Ovary (tissue), 9 donors: ENCODE measurements around the gene TMPRSS4. TPM values are rescaled to one million over a fixed set of nuclear protein-coding genes. Genes with fewer than 3 reads are reported as not detected.

Source experiments
- DNase-seq, 5 donors: peaks; one replicate each; pipeline ENCODE4 v3.0.0-alpha.2; 2019 to 2020
- H3K27ac ChIP-seq, 2 donors: fragments of 200-600 bp; one replicate each; pipeline versions ENCODE4 v1.5.1 to v1.8.0; 2019 to 2022
- H3K27me3 ChIP-seq: fragments of 200-600 bp; one replicate; pipeline ENCODE4 v1.8.0; 2022
- H3K36me3 ChIP-seq: fragments of 200-600 bp; sonication (generic); one replicate; pipeline ENCODE4 v1.5.1; 2019
- H3K4me1 ChIP-seq: one replicate; pipeline ENCODE4 v1.8.1; 2013; ENCODE audit warnings: mild to moderate bottlenecking, moderate library complexity; ENCODE audit not compliant: insufficient read depth
- H3K4me3 ChIP-seq: fragments of 200-600 bp; sonication (generic); one replicate; pipeline ENCODE4 v1.5.1; 2017
- H3K9me3 ChIP-seq, 2 donors: fragments of 200-600 bp in 1 of 2; sonication (generic) in 1 of 2; one replicate each; pipeline versions ENCODE4 v1.5.1 to v1.8.1; 2013 to 2019; ENCODE audit warnings: mild to moderate bottlenecking in 1 of 2, moderate library complexity in 1 of 2
- EP300 ChIP-seq: sonication (generic); formaldehyde crosslinking; IDR thresholded peaks from one replicate; pipeline ENCODE4 v1.6.1; 2017; ENCODE audit warnings: antibody characterized with exemption
- POLR2A ChIP-seq: fragments of 450-650 bp; IDR thresholded peaks from one replicate; pipeline ENCODE4 v1.6.1; 2017; ENCODE audit warnings: antibody characterized with exemption, mild to moderate bottlenecking, moderate library complexity
- WGBS, 3 donors: extraction: QIAGEN DNeasy Blood & Tissue Kit in 1 of 3; methylation state at CpG; one replicate each; pipeline versions ENCODE4 v1.1.5 to v1.1.7; 2013 to 2017; 5-methylcytosine and 5-hydroxymethylcytosine counted together
- intact Hi-C, 4 donors: fragments of 100-400 bp; cut with DNase I; formaldehyde crosslinking; loops; one replicate each; pipeline versions ENCODE4 v1.11.0 to v1.15.1; 2022 to 2023
- polyA plus RNA-seq, 2 donors: library from polyadenylated mRNA; stranded (reverse); fragments of 200-250 nt in 1 of 2; fragments of 350-450 nt in 1 of 2; fragmentation: Illumina TruSeq in 1 of 2; extraction: RNeasy Lipid Tissue Mini Kit (QIAGEN cat#74804) in 1 of 2; gene quantifications; one replicate each; pipeline ENCODE4 v1.2.3, GENCODE V29; 2013 to 2014
- total RNA-seq, 7 donors: library from RNA; depleted of rRNA in 2 of 7; stranded (reverse); fragments of >200 nt in 2 of 7; fragmentation: NEBNext Ultra II Directional in 3 of 7; extraction: Animal tissue kit (Norgen Biotek cat#: 25700) in 3 of 7; gene quantifications; one replicate each; pipeline versions ENCODE4 v1.1.0 to v1.2.4, GENCODE V29; 2016 to 2023
- TF ChIP-seq, protein P1 (sequence below), 3 donors: fragments of 450-650 bp in 2 of 3; fragments of 200-600 bp in 1 of 3; IDR thresholded peaks; one replicate each; pipeline versions ENCODE4 v1.5.1 to v1.8.0; 2016 to 2022; ENCODE audit warnings: antibody characterized with exemption in 3 of 3, mild to moderate bottlenecking in 1 of 3
- donor health status: DM: no; HTN: no; CAD: no; lungs with moderate emphysema.
- donor health status: DM: no; HTN: no; CAD: no.
- donor health status: Bipolar disorder and iron deficiency.
- donor health status: DM: yes; HTN: yes; CAD: no.
- donor health status: DM: no; HTN: no; CAD: no.
- donor health status: DM: yes; HTN: yes; CAD: no.

The TMPRSS4 gene
- total and polyA plus RNA-seq, 9 donors = 0.20 to 2.3 (median 0.85) TPM; not detected in 5

- no peak for TF ChIP-seq EP300
- no peak for TF ChIP-seq POLR2A
- TF ChIP-seq, protein P1, sequence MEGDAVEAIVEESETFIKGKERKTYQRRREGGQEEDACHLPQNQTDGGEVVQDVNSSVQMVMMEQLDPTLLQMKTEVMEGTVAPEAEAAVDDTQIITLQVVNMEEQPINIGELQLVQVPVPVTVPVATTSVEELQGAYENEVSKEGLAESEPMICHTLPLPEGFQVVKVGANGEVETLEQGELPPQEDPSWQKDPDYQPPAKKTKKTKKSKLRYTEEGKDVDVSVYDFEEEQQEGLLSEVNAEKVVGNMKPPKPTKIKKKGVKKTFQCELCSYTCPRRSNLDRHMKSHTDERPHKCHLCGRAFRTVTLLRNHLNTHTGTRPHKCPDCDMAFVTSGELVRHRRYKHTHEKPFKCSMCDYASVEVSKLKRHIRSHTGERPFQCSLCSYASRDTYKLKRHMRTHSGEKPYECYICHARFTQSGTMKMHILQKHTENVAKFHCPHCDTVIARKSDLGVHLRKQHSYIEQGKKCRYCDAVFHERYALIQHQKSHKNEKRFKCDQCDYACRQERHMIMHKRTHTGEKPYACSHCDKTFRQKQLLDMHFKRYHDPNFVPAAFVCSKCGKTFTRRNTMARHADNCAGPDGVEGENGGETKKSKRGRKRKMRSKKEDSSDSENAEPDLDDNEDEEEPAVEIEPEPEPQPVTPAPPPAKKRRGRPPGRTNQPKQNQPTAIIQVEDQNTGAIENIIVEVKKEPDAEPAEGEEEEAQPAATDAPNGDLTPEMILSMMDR (IDR thresholded peaks at IDR 0.05) = no peak
- intact Hi-C loops = no loop called here
- WGBS, 3 donors = 1% methylated on average over 62 to 87 of the region's 88 CpGs
- peak; percentile 50 to 78 (median 63) for DNase-seq
- Histone ChIP-seq H3K4me1 (peaks cover 2% of the 10 kb centered on the region), H3K27ac (no peak within 1 kb of the TSS), H3K9me3 (no peaks in the 10 kb centered on the region), H3K4me3 (peak within 1 kb of the TSS; percentile 45), H3K36me3 (no peaks in the 10 kb centered on the region), H3K27me3 (no peaks in the 10 kb centered on the region)
These were observed 75.9 kb downstream of the TMPRSS4 start, which contains the start of gene SCN4B for GRCh38 chr11:118152552-118153471. Gene SCN4B (minus strand): TSS chr11:118152823. CDS start chr11:118152673, 150 bp downstream.

DNA sequence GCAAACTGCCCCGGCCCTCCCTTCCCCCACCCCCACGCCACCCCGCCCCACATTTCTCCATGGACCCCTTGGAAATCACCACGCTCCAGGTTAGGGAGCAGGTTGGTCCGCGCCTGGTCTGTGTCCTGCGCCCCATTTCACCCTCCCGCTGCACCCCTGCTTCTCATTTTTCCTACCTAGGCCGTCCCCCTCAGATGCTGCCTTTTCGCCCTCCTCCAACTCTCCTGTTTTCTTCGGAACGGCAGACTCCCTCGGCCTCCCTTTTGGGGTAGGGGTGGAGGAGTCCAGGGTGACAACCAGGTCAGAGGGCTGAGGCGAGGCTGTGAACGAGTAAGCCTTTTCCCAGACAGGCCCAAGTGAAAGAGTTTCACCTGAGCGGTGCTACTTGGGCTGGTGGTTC lies 76.6 kb downstream of the TMPRSS4 start:
- DNase-seq = no peak
- Histone ChIP-seq H3K36me3 (no peaks in the 10 kb centered on the region), H3K27ac (no peak overlapping the region), H3K4me1 (peaks cover 2% of the 10 kb centered on the region), H3K4me3 (no peak overlapping the region), H3K9me3 (no peaks in the 10 kb centered on the region), H3K27me3 (no peaks in the 10 kb centered on the region)
- intact Hi-C loops = no loop called here
- 16 to 27% (median 20%) methylated on average over 16 of the region's 16 CpGs for WGBS, 3 donors
- TF ChIP-seq POLR2A = no peak
- TF ChIP-seq, protein P1 (IDR thresholded peaks at IDR 0.05) = no peak
- no peak for TF ChIP-seq EP300

DNA sequence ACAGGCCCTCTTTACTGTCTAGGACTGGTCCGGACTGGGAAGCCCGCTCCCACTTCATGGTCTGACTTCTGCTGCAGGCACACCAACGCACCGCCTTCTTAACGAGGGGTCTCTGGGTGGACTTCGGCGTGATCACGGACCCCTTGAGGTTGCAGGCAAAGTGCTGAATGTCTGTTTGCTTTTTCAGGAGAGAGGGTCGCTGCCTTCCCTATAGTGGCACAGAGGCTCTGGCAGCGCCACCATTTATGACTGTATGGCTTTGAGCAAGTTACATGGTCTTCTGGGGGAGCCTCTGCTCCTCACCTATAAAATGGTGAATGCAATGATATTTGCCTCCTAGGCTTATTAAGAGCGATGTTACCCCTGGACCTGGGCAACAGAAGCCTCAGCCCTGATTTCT lies 77.1 kb downstream of the TMPRSS4 start:
- intact Hi-C loops = no loop called here
- DNase-seq = no peak
- TF ChIP-seq POLR2A (no peak), EP300 (no peak)
- TF ChIP-seq, protein P1 (IDR thresholded peaks at IDR 0.05) = no peak
- Histone ChIP-seq H3K27me3 (no peaks in the 10 kb centered on the region), H3K36me3 (no peaks in the 10 kb centered on the region), H3K4me1 (peaks cover 2% of the 10 kb centered on the region), H3K4me3 (no peak overlapping the region), H3K9me3 (no peaks in the 10 kb centered on the region), H3K27ac (no peak overlapping the region)
- 75 to 91% (median 81%) methylated on average over 11 of the region's 11 CpGs for WGBS, 3 donors

DNA sequence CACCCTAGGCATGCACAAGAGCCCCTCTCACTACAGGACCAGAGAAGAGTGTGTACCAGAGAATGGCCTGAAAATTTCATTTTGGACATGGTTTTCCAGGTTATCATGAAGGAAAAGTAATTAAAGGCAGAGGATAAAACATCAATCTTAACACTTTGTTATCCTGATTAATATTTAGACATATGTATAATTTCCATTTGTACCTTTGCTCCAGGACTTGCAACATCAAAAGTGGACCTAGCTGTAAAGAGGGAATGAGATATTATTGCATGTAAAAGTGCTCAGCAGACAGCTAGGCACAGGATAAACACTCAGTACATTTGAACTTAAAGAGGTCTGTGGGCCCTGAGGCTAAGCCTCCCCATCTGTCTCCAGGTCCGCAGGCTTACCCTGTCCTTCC lies 77.8 kb downstream of the TMPRSS4 start:
- DNase-seq = no peak
- Histone ChIP-seq H3K27me3 (no peaks in the 10 kb centered on the region), H3K27ac (no peak overlapping the region), H3K36me3 (no peaks in the 10 kb centered on the region), H3K4me1 (peaks cover 2% of the 10 kb centered on the region), H3K4me3 (no peak overlapping the region), H3K9me3 (no peaks in the 10 kb centered on the region)
- 77 to 91% (median 90%) methylated on average over 1 of the region's 1 CpG for WGBS, 3 donors
- TF ChIP-seq, protein P1 (IDR thresholded peaks at IDR 0.05) = no peak
- no peak for TF ChIP-seq EP300
- TF ChIP-seq POLR2A = no peak
- intact Hi-C loops = no loop called here
